Ramos (cell line): ENCODE results near the gene CMIP.

Source experiments
- in situ Hi-C: fragments of 300-500 bp; cut with MboI; formaldehyde crosslinking; loops from one replicate; pipeline ENCODE4 v1.14.3; 2022; ENCODE audit warnings: low sequenced_read_pairs; ENCODE audit not compliant: unreplicated experiment

CMIP gene

GRCh38 chr16:81657224-81657623 lies 212.6 kb downstream of the CMIP start:
- in situ Hi-C loops = no loop called here

- in situ Hi-C loops = no loop called here
Measured at GRCh38 chr16:81657781-81658180, 213.2 kb downstream of the CMIP start.

- in situ Hi-C loops = no loop called here
Measured at GRCh38 chr16:81658373-81658772, 213.8 kb downstream of the CMIP start.

GRCh38 chr16:81659249-81659648 lies 214.6 kb downstream of the CMIP start:
- in situ Hi-C loops = no loop called here

- in situ Hi-C loops = no loop called here
Measured at GRCh38 chr16:81661082-81661481, 216.5 kb downstream of the CMIP start.

GRCh38 chr16:81664153-81664552 lies 219.5 kb downstream of the CMIP start:
- in situ Hi-C loops = no loop called here

GRCh38 chr16:81665588-81665987 lies 221.0 kb downstream of the CMIP start:
- in situ Hi-C loops = no loop called here

- in situ Hi-C loops = no loop called here
Measured at GRCh38 chr16:81666113-81666512, 221.5 kb downstream of the CMIP start.

GRCh38 chr16:81668243-81669097 lies 223.9 kb downstream of the CMIP start:
- in situ Hi-C loops = no loop called here

- in situ Hi-C loops = no loop called here
Measured at GRCh38 chr16:81669473-81670350, 225.1 kb downstream of the CMIP start.

GRCh38 chr16:81671738-81672597 lies 227.4 kb downstream of the CMIP start:
- in situ Hi-C loops = no loop called here

GRCh38 chr16:81673432-81673831 lies 228.8 kb downstream of the CMIP start:
- in situ Hi-C loops = no loop called here

GRCh38 chr16:81675662-81676061 lies 231.1 kb downstream of the CMIP start:
- in situ Hi-C loops = no loop called here

- in situ Hi-C loops = no loop called here
Measured at GRCh38 chr16:81676066-81676882, 231.7 kb downstream of the CMIP start.

GRCh38 chr16:81676883-81677737 lies 232.5 kb downstream of the CMIP start:
- in situ Hi-C loops = no loop called here

- in situ Hi-C loops = no loop called here
Measured at GRCh38 chr16:81678326-81679095, 233.9 kb downstream of the CMIP start.

GRCh38 chr16:81679721-81680430 lies 235.3 kb downstream of the CMIP start:
- in situ Hi-C loops = no loop called here
